H1 (cell line): ENCODE results near the gene OCRL. TPM values are rescaled to one million over a fixed set of nuclear protein-coding genes. Genes with fewer than 3 reads are reported as not detected.

ENCODE experiments used
- CTCF ChIA-PET: fragments of 300-600 bp; sonication (Branson Sonifier 250); formaldehyde crosslinking; loops from one replicate; lab custom pipeline; 2021; ENCODE audit not compliant: partially characterized antibody; lab: Charles Lee
- POLR2A ChIA-PET: fragments of 300-600 bp; sonication (Branson Sonifier 250); formaldehyde crosslinking; loops from one replicate; lab custom pipeline; 2021; ENCODE audit warnings: inconsistent platforms; ENCODE audit not compliant: partially characterized antibody; lab: Charles Lee
- DNase-seq, 2 experiments: peaks; one replicate each; pipeline versions ENCODE4 v3.0.0 to v3.0.0-alpha.2; 2010 to 2022; ENCODE audit warnings: low spot score in 2 of 2, low read depth in 1 of 2, mixed read lengths in 1 of 2
- FAIRE-seq: peaks from 2 replicates; lab custom pipeline; 2011; peaks lifted over from hg19 to GRCh38; lab: Jason Lieb, UNC
- H2AFZ ChIP-seq: 2 replicates; pipeline ENCODE4 v1.8.1; 2012; ENCODE audit warnings: low read length, inconsistent platforms
- H2AK5ac ChIP-seq: 2 replicates; pipeline ENCODE4 v1.6.1; 2013; ENCODE audit warnings: low read depth, low read length
- H2BK120ac ChIP-seq: replicated peaks from 2 replicates; pipeline ENCODE3; 2013; ENCODE audit warnings: low read depth, low read length, inconsistent platforms
- H2BK12ac ChIP-seq: 2 replicates; pipeline ENCODE4 v1.6.1; 2013; ENCODE audit warnings: low read depth, low read length
- H2BK15ac ChIP-seq: 2 replicates; pipeline ENCODE4 v1.6.1; 2013; ENCODE audit warnings: low read length
- H2BK20ac ChIP-seq: 2 replicates; pipeline ENCODE4 v1.6.1; 2013; ENCODE audit warnings: low read length
- H2BK5ac ChIP-seq: 2 replicates; pipeline ENCODE4 v1.6.1; 2013; ENCODE audit warnings: low read depth, low read length
- H3K14ac ChIP-seq: 2 replicates; pipeline ENCODE4 v1.6.1; 2013; ENCODE audit warnings: inconsistent platforms; ENCODE audit not compliant: insufficient read length
- H3K18ac ChIP-seq: 2 replicates; pipeline ENCODE4 v1.6.1; 2013; ENCODE audit warnings: low read length; ENCODE audit errors: extremely low read depth
- H3K23ac ChIP-seq: 2 replicates; pipeline ENCODE4 v1.6.1; 2013; ENCODE audit warnings: inconsistent platforms; ENCODE audit not compliant: insufficient read length
- H3K23me2 ChIP-seq: 2 replicates; pipeline ENCODE4 v1.6.1; 2013; ENCODE audit warnings: low read depth, low read length
- H3K27ac ChIP-seq: 2 replicates; pipeline ENCODE4 v1.6.1; 2011; ENCODE audit warnings: low read depth, low read length, inconsistent platforms
- H3K27me3 ChIP-seq, 4 experiments: replicated peaks in 1 of 4; 1 replicate in 1 of 4; 2 replicates in 3 of 4; pipeline versions ENCODE4 v1.6.1 to v1.8.1; 2011 to 2013; ENCODE audit warnings: low read length in 3 of 4, mild to moderate bottlenecking in 3 of 4, inconsistent platforms in 2 of 4, mixed read lengths in 2 of 4, moderate library complexity in 1 of 4; ENCODE audit not compliant: control insufficient read depth in 3 of 4, insufficient read depth in 3 of 4; ENCODE audit errors: extremely low read depth in 1 of 4
- H3K36me3 ChIP-seq, 4 experiments: 2 replicates each; pipeline versions ENCODE4 v1.6.1 to v1.8.1; 2011 to 2013; ENCODE audit warnings: mild to moderate bottlenecking in 4 of 4, low read length in 3 of 4, moderate library complexity in 2 of 4, control low read depth in 1 of 4, inconsistent platforms in 1 of 4; ENCODE audit not compliant: insufficient read depth in 4 of 4, control insufficient read depth in 2 of 4
- H3K4ac ChIP-seq: replicated peaks from 2 replicates; pipeline ENCODE3; 2013; ENCODE audit warnings: low read length, low read depth, mixed read lengths, inconsistent platforms; ENCODE audit not compliant: insufficient read length
- H3K4me1 ChIP-seq, 4 experiments: replicated peaks in 1 of 4; 1 replicate in 1 of 4; 2 replicates in 3 of 4; pipeline versions ENCODE4 v1.6.1 to v1.8.1; 2011 to 2013; ENCODE audit warnings: low read length in 3 of 4, inconsistent platforms in 2 of 4, mixed read lengths in 1 of 4; ENCODE audit not compliant: insufficient read depth in 4 of 4, control insufficient read depth in 3 of 4
- H3K4me2 ChIP-seq, 2 experiments: 2 replicates each; pipeline versions ENCODE4 v1.6.1 to v1.8.1; 2011 to 2013; ENCODE audit warnings: low read depth in 2 of 2, low read length in 2 of 2, control low read depth in 1 of 2, inconsistent platforms in 1 of 2, mild to moderate bottlenecking in 1 of 2; ENCODE audit not compliant: insufficient read depth in 1 of 2
- H3K4me3 ChIP-seq, 4 experiments: fragments of 200-600, 300-600 bp in 1 of 4; sonication (generic), shearing (Covaris generic), sonication (Bioruptor Twin) in 1 of 4; 2 replicates each; pipeline versions ENCODE4 v1.5.1 to v1.8.1; 2011 to 2016; ENCODE audit warnings: low read length in 4 of 4, low read depth in 3 of 4, control low read depth in 2 of 4, inconsistent platforms in 2 of 4, mild to moderate bottlenecking in 2 of 4, mixed read lengths in 1 of 4, moderate library complexity in 1 of 4; ENCODE audit not compliant: insufficient read depth in 2 of 4; ENCODE audit errors: extremely low read depth in 1 of 4
- H3K56ac ChIP-seq: replicated peaks from 2 replicates; pipeline ENCODE3; 2013; ENCODE audit warnings: low read depth, mild to moderate bottlenecking, mixed read lengths, low read length, inconsistent platforms; ENCODE audit not compliant: insufficient read length
- H3K79me1 ChIP-seq: 2 replicates; pipeline ENCODE4 v1.6.1; 2013; ENCODE audit warnings: low read depth, low read length, control low read depth
- H3K79me2 ChIP-seq, 2 experiments: 2 replicates each; pipeline versions ENCODE4 v1.6.1 to v1.8.1; 2012 to 2013; ENCODE audit warnings: low read length in 2 of 2, mild to moderate bottlenecking in 2 of 2, inconsistent platforms in 1 of 2; ENCODE audit not compliant: insufficient read depth in 2 of 2, control insufficient read depth in 1 of 2
- H3K9ac ChIP-seq, 4 experiments: replicated peaks in 1 of 4; 1 replicate in 1 of 4; 2 replicates in 3 of 4; pipeline versions ENCODE4 v1.6.1 to v1.8.1; 2011 to 2013; ENCODE audit warnings: low read depth in 3 of 4, low read length in 3 of 4, control low read depth in 2 of 4, mild to moderate bottlenecking in 2 of 4, moderate library complexity in 2 of 4, inconsistent platforms in 1 of 4; ENCODE audit errors: extremely low read depth in 1 of 4
- H3K9me3 ChIP-seq, 2 experiments: 2 replicates each; pipeline versions ENCODE4 v1.6.1 to v1.8.1; 2012 to 2013; ENCODE audit warnings: mild to moderate bottlenecking in 2 of 2, moderate library complexity in 2 of 2, control low read depth in 1 of 2, inconsistent platforms in 1 of 2, low read depth in 1 of 2, low read length in 1 of 2, mixed read lengths in 1 of 2; ENCODE audit not compliant: insufficient read depth in 2 of 2
- H4K20me1 ChIP-seq, 2 experiments: replicated peaks in 1 of 2; 2 replicates each; pipeline versions ENCODE3 to v1.8.1; 2011 to 2013; ENCODE audit warnings: inconsistent platforms in 2 of 2, low read length in 2 of 2, mild to moderate bottlenecking in 1 of 2; ENCODE audit not compliant: insufficient read depth in 2 of 2, control insufficient read depth in 1 of 2
- H4K5ac ChIP-seq: 2 replicates; pipeline ENCODE4 v1.6.1; 2013; ENCODE audit warnings: low read length, low read depth, mixed read lengths, inconsistent platforms; ENCODE audit not compliant: insufficient read length
- H4K8ac ChIP-seq: 2 replicates; pipeline ENCODE4 v1.8.0; 2013; ENCODE audit warnings: mild to moderate bottlenecking, moderate library complexity, low read length, inconsistent platforms; ENCODE audit not compliant: insufficient read depth; ENCODE audit errors: extremely low read depth
- H4K91ac ChIP-seq: replicated peaks from 2 replicates; pipeline ENCODE3; 2013; ENCODE audit warnings: low read length, mixed read lengths, inconsistent platforms; ENCODE audit not compliant: insufficient read length
- BRCA1 ChIP-seq: IDR thresholded peaks from 2 replicates; pipeline ENCODE4 v1.6.1; 2012; ENCODE audit warnings: low read depth, low read length, improper control_type of control experiment
- CBX5 ChIP-seq: fragments of 300-800, 300-1000 bp; sonication (generic); IDR thresholded peaks from 2 replicates; pipeline ENCODE4 v1.7.1; 2016; ENCODE audit warnings: antibody characterized with exemption, low read length, low read depth
- KDM5A ChIP-seq: fragments of 200-600 bp; IDR thresholded peaks from 2 replicates; pipeline ENCODE4 v1.7.1; 2012; ENCODE audit warnings: mild to moderate bottlenecking, low read length, inconsistent platforms, mixed read lengths
- MAFK ChIP-seq: IDR thresholded peaks from 2 replicates; pipeline ENCODE4 v1.6.1; 2012; ENCODE audit warnings: low read depth, mild to moderate bottlenecking, improper control_type of control experiment, low read length
- NANOG ChIP-seq: IDR thresholded peaks from 2 replicates; pipeline ENCODE4 v1.6.1; 2011; ENCODE audit warnings: low read length, low read depth, mild to moderate bottlenecking, inconsistent platforms; ENCODE audit not compliant: insufficient read depth, poor library complexity, severe bottlenecking
- POLR2AphosphoS5 ChIP-seq: IDR thresholded peaks from 2 replicates; pipeline ENCODE4 v1.6.1; 2011; ENCODE audit warnings: low read depth, low read length
- RAD21 ChIP-seq, 2 experiments: IDR thresholded peaks in 1 of 2; conservative IDR thresholded peaks in 1 of 2; 2 replicates each; pipeline ENCODE4 v1.6.1; 2011; ENCODE audit warnings: low read depth in 2 of 2, low read length in 2 of 2, improper control_type of control experiment in 1 of 2, inconsistent platforms in 1 of 2, mild to moderate bottlenecking in 1 of 2, moderate library complexity in 1 of 2
- SIN3A ChIP-seq, 2 experiments: IDR thresholded peaks in 1 of 2; conservative IDR thresholded peaks in 1 of 2; 2 replicates each; pipeline ENCODE4 v1.6.1; 2011 to 2012; ENCODE audit warnings: low read length in 2 of 2, improper control_type of control experiment in 1 of 2, low read depth in 1 of 2, mild to moderate bottlenecking in 1 of 2
- SP2 ChIP-seq: IDR thresholded peaks from 2 replicates; pipeline ENCODE4 v1.6.1; 2012; ENCODE audit warnings: mild to moderate bottlenecking, low read length, inconsistent platforms
- SRF ChIP-seq: IDR thresholded peaks from 2 replicates; pipeline ENCODE4 v1.6.1; 2011; ENCODE audit warnings: mild to moderate bottlenecking, low read depth, low read length, moderate library complexity
- TEAD4 ChIP-seq: IDR thresholded peaks from 2 replicates; pipeline ENCODE4 v1.6.1; 2012; ENCODE audit warnings: low read depth, low read length, inconsistent platforms, mixed read lengths
- WGBS, 2 experiments: shearing (Covaris generic) in 1 of 2; methylation state at CpG; one replicate each; pipeline versions ENCODE4 v1.1.6 to v1.1.7; 2013 to 2015; ENCODE audit warnings: low lambda C conversion rate in 2 of 2, mixed read lengths in 2 of 2, inconsistent platforms in 1 of 2, low coverage in 1 of 2, missing lambda C conversion rate in 1 of 2; ENCODE audit not compliant: insufficient replicate concordance in 2 of 2, insufficient coverage in 1 of 2, insufficient read length in 1 of 2; ENCODE audit errors: extremely low coverage in 1 of 2, missing lambda C conversion rate in 1 of 2; 5-methylcytosine and 5-hydroxymethylcytosine counted together
- polyA plus RNA-seq, 7 experiments: library from polyadenylated mRNA; depleted of rRNA in 3 of 7; stranded (reverse) in 5 of 7; unstranded in 2 of 7; fragments of >200 nt in 5 of 7; fragments of 200-250 nt in 2 of 7; gene quantifications; 1 replicate in 5 of 7; 2 replicates in 1 of 7; 4 replicates in 1 of 7; pipeline versions ENCODE4 v1.2.1 to v1.2.3, GENCODE V29; 2011 to 2013; ENCODE audit warnings: missing spikeins in 2 of 7, mixed read lengths in 2 of 7
- total RNA-seq: library from RNA; stranded (reverse); fragmentation: NEBNext Ultra II Directional; extraction: Animal tissue kit (Norgen Biotek cat#: 25700); gene quantifications from 2 replicates; pipeline ENCODE4 v1.2.1, GENCODE V29; 2021
- TF ChIP-seq, protein P1 (sequence below): IDR thresholded peaks from 2 replicates; pipeline ENCODE4 v1.6.1; 2012; ENCODE audit warnings: low read length, inconsistent platforms

The OCRL gene
- total and polyA plus RNA-seq, 2 of the 8 experiments (the other 6 are each of a cell fraction or from before 2014, with no cell fraction given): 12.7 to 15.1 TPM

DNA sequence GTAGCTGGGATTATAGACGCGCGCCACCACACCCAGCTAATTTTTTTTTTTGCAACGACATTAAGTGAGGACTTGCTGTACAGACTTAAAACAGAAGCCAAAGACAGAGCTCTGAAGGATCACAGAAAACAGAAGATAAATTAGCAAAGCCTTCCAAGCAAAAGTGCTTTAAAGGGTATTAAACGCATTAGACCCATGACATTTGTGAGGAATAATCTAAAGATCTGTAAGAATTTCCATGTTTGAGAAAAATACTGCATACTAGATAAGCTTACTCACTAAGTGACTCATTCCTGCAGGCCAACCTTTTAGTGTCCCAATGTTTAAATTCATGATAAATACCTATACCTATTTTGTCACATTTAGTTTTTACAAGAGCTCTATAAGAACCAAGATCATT is 44.2 kb upstream of the OCRL start:
- ChIA-PET POLR2A (interaction anchor here (0.6 kb wide), 1 partner anchor 99 kb away, joined by 4 read pairs; no protein-coding TSS in a partner anchor), CTCF (interaction anchor here (0.6 kb wide), 1 partner anchor 18 kb away, joined by 3 read pairs; no protein-coding TSS in a partner anchor)
- Histone ChIP-seq H3K9me3 (no peaks in the 10 kb centered on the region), H2BK20ac (no peak overlapping the region), H3K14ac (no peak overlapping the region), H3K4me2 (no peak overlapping the region), H3K27me3 (no peaks in the 10 kb centered on the region), H3K4me1 (no peaks in the 10 kb centered on the region), H3K9ac (no peak overlapping the region), H2BK5ac (no peak overlapping the region), H3K79me1 (no peaks in the 10 kb centered on the region), H3K18ac (no peak overlapping the region), H3K23me2 (no peaks in the 10 kb centered on the region), H4K91ac (no peak overlapping the region), H4K20me1 (no peaks in the 10 kb centered on the region), H2BK12ac (no peak overlapping the region), H3K4me3 (no peak overlapping the region), H2AFZ (no peak overlapping the region), H3K23ac (no peak overlapping the region), H3K36me3 (peaks cover 3 to 56% (median 13%) of the 10 kb centered on the region in 4 experiments), H3K27ac (no peak overlapping the region), H2BK120ac (no peak overlapping the region), H3K56ac (no peak overlapping the region), H3K4ac (no peak overlapping the region), H4K8ac (no peak overlapping the region), H3K79me2 (no peaks in the 10 kb centered on the region), H2AK5ac (no peak overlapping the region), H4K5ac (no peak overlapping the region), H2BK15ac (no peak overlapping the region)
- DNase-seq (no peak), FAIRE-seq (no peak)
- 89% methylated on average over 2 of the region's 5 CpGs; no CpG with 5 or more reads in 1 of the 2 experiments for WGBS, 2 experiments
- TF ChIP-seq BRCA1 (no peak), RAD21 (IDR thresholded peaks at IDR 0.05 in 1 of 2, conservative IDR thresholded peaks at IDR 0.05 in 1 of 2; ENCODE audit: low read depth in 2 of 2, low read length in 2 of 2) (no peak), NANOG (no peak), TEAD4 (no peak), SP2 (no peak), SIN3A (conservative IDR thresholded peaks at IDR 0.05 in 1 of 2, IDR thresholded peaks at IDR 0.05 in 1 of 2; ENCODE audit: low read depth in 1 of 2, low read length in 2 of 2) (no peak), SRF (no peak), MAFK (no peak), CBX5 (no peak), POLR2AphosphoS5 (no peak), KDM5A (no peak)
- TF ChIP-seq, protein P1, sequence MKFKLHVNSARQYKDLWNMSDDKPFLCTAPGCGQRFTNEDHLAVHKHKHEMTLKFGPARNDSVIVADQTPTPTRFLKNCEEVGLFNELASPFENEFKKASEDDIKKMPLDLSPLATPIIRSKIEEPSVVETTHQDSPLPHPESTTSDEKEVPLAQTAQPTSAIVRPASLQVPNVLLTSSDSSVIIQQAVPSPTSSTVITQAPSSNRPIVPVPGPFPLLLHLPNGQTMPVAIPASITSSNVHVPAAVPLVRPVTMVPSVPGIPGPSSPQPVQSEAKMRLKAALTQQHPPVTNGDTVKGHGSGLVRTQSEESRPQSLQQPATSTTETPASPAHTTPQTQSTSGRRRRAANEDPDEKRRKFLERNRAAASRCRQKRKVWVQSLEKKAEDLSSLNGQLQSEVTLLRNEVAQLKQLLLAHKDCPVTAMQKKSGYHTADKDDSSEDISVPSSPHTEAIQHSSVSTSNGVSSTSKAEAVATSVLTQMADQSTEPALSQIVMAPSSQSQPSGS: no peak
